ENCODE data around the gene NLGN4Y.

DNA sequence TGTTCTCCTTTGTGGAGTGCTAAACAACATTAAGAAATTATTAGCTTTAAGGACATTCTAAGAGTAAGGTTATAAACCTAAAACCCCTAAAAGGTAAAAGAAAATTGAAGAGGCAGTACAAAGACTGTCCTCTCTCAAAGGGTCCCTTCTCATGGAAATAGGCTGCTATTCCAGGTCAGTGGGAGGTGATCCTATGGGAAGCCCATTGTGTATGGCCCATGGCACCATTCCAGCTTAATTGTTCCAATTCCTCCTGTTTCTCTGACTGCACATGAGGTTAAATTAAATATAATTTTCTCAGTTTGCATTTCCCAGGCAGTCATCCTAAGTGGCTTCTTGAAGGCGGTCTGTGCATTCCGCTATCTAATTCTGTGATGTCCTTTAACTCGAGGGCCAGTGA, 57.0 kb downstream of the NLGN4Y start:
- TF ChIP-seq, protein P1, sequence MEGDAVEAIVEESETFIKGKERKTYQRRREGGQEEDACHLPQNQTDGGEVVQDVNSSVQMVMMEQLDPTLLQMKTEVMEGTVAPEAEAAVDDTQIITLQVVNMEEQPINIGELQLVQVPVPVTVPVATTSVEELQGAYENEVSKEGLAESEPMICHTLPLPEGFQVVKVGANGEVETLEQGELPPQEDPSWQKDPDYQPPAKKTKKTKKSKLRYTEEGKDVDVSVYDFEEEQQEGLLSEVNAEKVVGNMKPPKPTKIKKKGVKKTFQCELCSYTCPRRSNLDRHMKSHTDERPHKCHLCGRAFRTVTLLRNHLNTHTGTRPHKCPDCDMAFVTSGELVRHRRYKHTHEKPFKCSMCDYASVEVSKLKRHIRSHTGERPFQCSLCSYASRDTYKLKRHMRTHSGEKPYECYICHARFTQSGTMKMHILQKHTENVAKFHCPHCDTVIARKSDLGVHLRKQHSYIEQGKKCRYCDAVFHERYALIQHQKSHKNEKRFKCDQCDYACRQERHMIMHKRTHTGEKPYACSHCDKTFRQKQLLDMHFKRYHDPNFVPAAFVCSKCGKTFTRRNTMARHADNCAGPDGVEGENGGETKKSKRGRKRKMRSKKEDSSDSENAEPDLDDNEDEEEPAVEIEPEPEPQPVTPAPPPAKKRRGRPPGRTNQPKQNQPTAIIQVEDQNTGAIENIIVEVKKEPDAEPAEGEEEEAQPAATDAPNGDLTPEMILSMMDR (IDR thresholded peaks at IDR 0.05), result no peak
- TF ChIP-seq TCF7L2 (IDR thresholded peaks at IDR 0.05; ENCODE audit: low read depth, low read length) (no peak), SIN3A (IDR thresholded peaks at IDR 0.05; ENCODE audit: borderline replicate concordance, insufficient read depth, low read depth, low read length) (no peak)
